ENCODE results near the gene CCT3. TPM values are rescaled to one million over a fixed set of nuclear protein-coding genes. Genes with fewer than 3 reads are reported as not detected.
"Not testable (repeated sequence)": the region's sequence is repeated elsewhere in the genome, so short reads cannot be mapped to it uniquely, and the experiment has no call there.

The CCT3 gene
- total RNA-seq, 2 experiments from 2014 or later: 332 to 349 TPM

DNA sequence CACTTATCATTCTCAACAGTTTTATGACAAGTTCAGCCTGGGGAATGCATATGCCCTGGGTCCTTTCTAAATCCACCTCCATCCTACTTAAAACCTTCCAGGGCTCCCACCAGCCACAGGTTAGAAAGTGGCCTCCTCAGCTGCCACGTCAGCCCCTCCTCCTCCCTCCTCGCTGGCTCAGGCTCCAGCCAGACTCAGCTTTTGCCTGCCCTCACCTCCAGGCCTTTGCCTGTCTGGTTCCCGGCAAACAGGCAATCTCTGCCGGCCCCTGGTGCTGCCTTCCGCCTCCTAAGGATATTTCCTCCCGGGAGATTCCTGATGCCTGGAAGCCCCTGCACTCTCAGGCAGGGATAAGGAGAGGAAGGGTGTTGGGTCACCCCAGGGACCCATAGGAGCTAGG, 40.5 kb upstream of the CCT3 start:
- DNase-seq: no peak
- Mint-ChIP-seq H3K27ac (no peak overlapping the region), H3K27me3 (ENCODE audit: low read depth) (no peaks in the 10 kb centered on the region), H3K9me3 (no peaks in the 10 kb centered on the region), H3K4me3 (no peak overlapping the region), H3K4me1 (ENCODE audit: low read depth) (no peaks in the 10 kb centered on the region), H3K36me3 (ENCODE audit: low read depth) (no peaks in the 10 kb centered on the region)
- intact Hi-C loops (cut with micrococcal nuclease): no loop called here
- CTCF ChIA-PET: interaction anchor here (2.3 kb wide), 1 partner anchor 67 kb away, joined by 10 read pairs; no protein-coding TSS in a partner anchor

DNA sequence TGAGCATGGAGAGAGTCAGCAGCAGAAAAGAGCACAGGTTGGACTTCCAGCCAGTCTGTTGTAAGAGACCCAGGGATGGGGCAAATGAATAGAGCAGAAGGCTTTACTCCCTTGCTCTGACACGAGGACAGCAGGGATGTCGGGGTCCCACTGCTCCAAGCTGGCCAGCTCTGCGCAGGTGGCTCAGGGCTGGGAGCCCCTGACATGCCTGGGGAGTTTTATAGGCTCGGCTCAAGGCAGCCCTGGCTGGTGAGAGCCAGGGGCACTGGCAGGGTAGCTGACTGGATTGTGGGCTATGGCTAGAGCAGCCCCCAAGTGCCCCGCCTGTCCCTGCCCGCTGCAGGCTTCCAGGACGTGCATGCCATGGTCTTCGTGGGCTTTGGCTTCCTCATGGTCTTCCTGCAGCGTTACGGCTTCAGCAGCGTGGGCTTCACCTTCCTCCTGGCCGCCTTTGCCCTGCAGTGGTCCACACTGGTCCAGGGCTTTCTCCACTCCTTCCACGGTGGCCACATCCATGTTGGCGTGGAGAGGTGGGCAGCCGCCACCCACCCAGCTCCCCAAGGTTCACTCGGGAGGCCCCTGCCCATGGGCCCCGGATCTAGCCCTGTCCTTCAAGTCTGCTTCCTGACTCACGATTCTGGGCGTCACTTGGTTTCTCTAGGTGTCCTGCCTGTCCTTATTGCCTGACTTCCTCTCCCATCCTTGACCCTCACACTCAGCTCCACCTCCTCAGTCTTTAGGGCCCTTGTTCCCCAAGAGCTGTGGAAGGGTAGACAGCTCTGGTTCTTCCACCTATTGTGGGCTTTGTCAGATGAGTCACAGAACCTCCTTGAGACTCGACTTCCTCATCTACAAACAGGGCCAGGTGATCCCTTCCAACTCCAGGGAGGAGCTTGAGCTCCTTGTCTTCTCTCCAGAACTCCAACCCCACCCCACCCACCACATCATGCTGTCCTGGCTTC, 39.1 kb upstream of the CCT3 start:
- intact Hi-C loops (cut with micrococcal nuclease): no loop called here

DNA sequence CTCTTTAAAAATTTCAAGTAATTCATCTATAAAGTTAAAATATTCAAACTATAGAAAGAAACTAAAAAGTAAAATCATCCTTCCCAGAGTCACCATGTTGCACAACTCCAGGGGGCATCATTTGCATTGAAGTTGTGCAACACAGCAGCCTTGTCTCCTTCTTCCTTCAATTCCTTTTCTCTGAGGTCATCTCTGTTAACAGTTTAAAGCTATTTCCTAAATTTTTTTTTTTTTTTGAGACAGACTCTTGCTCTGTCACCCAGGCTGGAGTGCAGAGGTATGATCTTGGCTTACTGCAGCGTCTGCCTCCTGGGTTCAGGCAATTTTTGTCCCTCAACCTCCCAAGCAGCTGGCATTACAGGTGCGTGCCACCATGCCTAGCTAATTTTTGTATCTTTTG, 38.1 kb upstream of the CCT3 start:
- Mint-ChIP-seq H3K27ac (no peak overlapping the region), H3K9me3 (no peaks in the 10 kb centered on the region), H3K4me1 (ENCODE audit: low read depth) (no peaks in the 10 kb centered on the region), H3K36me3 (ENCODE audit: low read depth) (no peaks in the 10 kb centered on the region), H3K27me3 (ENCODE audit: low read depth) (peaks cover 5% of the 10 kb centered on the region), H3K4me3 (no peak overlapping the region)
- intact Hi-C loops (cut with micrococcal nuclease): no loop called here
- no peak for DNase-seq
- CTCF ChIA-PET: interaction anchor here (0.6 to 4.7 kb wide), 4 partner anchors 10 to 252 kb away, joined by 3 to 36 read pairs (median 4); no protein-coding TSS in a partner anchor

More for the DNA sequence above, 39.1 kb upstream of the CCT3 start:
- Mint-ChIP-seq H3K27ac (no peak overlapping the region), H3K4me3 (no peak overlapping the region), H3K36me3 (ENCODE audit: low read depth) (no peaks in the 10 kb centered on the region), H3K9me3 (no peaks in the 10 kb centered on the region), H3K4me1 (ENCODE audit: low read depth) (no peaks in the 10 kb centered on the region), H3K27me3 (ENCODE audit: low read depth) (peaks cover 4% of the 10 kb centered on the region)
- CTCF ChIA-PET: interaction anchor here (0.7 to 4.7 kb wide), 5 partner anchors 8 to 236 kb away, joined by 3 to 36 read pairs (median 3); no protein-coding TSS in a partner anchor
- no peak for DNase-seq

- Mint-ChIP-seq H3K27ac (no peak overlapping the region), H3K4me1 (ENCODE audit: low read depth) (peaks cover 4% of the 10 kb centered on the region), H3K4me3 (no peak overlapping the region), H3K27me3 (ENCODE audit: low read depth) (peaks cover 13% of the 10 kb centered on the region), H3K36me3 (ENCODE audit: low read depth) (no peaks in the 10 kb centered on the region), H3K9me3 (no peaks in the 10 kb centered on the region)
- intact Hi-C loops (cut with micrococcal nuclease): no loop called here
- no peak for DNase-seq
- CTCF ChIA-PET: interaction anchor here (1.2 to 4.7 kb wide), 3 partner anchors 9 to 73 kb away, joined by 4 to 36 read pairs (median 9); no protein-coding TSS in a partner anchor
These were observed 35.5 kb upstream of the CCT3 start for GRCh38 chr1:156373546-156373945.

DNA sequence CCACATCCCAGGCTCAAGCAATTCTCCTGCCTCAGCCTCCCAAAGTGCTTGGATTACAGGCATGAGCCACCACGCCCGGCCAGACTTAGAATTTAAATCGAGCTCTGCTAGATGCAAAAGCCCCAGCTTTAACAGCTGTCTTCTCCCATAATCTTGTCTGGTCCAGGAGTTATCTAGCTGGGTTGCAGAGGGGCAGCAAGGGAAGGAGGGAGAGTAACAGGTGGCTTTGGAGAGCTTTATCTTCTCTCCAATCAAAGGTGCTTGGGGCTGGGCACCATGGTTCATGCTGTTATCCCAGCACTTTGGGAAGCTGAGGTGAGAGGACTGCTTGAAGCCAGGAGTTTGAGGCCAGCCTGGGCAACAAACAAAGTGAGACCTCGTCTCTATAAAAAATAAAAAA, 34.8 kb upstream of the CCT3 start:
- DNase-seq: no peak
- H3K4me3 Mint-ChIP-seq: no peak overlapping the region
- H3K27me3 Mint-ChIP-seq (ENCODE audit: low read depth): peaks cover 17% of the 10 kb centered on the region
- CTCF ChIA-PET: interaction anchor here (0.9 to 1.2 kb wide), 3 partner anchors 10 to 317 kb away, joined by 3 to 4 read pairs (median 3); no protein-coding TSS in a partner anchor
- intact Hi-C loops (cut with micrococcal nuclease): no loop called here
- H3K4me1 Mint-ChIP-seq (ENCODE audit: low read depth): peaks cover 4% of the 10 kb centered on the region
- no peaks in the 10 kb centered on the region for H3K36me3 Mint-ChIP-seq (ENCODE audit: low read depth)
- no peaks in the 10 kb centered on the region for H3K9me3 Mint-ChIP-seq
- no peak overlapping the region for H3K27ac Mint-ChIP-seq

GRCh38 chr1:156372265-156372586, 34.1 kb upstream of the CCT3 start:
- CTCF ChIA-PET: interaction anchor here (0.9 to 1.2 kb wide), 3 partner anchors 13 to 318 kb away, joined by 3 to 8 read pairs (median 3); no protein-coding TSS in a partner anchor
- Mint-ChIP-seq H3K4me1 (ENCODE audit: low read depth) (peaks cover 4% of the 10 kb centered on the region), H3K36me3 (ENCODE audit: low read depth) (no peaks in the 10 kb centered on the region), H3K9me3 (no peaks in the 10 kb centered on the region), H3K27me3 (ENCODE audit: low read depth) (peaks cover 19% of the 10 kb centered on the region), H3K27ac (no peak overlapping the region), H3K4me3 (no peak overlapping the region)
- intact Hi-C loops (cut with micrococcal nuclease): no loop called here
- no peak for DNase-seq

DNA sequence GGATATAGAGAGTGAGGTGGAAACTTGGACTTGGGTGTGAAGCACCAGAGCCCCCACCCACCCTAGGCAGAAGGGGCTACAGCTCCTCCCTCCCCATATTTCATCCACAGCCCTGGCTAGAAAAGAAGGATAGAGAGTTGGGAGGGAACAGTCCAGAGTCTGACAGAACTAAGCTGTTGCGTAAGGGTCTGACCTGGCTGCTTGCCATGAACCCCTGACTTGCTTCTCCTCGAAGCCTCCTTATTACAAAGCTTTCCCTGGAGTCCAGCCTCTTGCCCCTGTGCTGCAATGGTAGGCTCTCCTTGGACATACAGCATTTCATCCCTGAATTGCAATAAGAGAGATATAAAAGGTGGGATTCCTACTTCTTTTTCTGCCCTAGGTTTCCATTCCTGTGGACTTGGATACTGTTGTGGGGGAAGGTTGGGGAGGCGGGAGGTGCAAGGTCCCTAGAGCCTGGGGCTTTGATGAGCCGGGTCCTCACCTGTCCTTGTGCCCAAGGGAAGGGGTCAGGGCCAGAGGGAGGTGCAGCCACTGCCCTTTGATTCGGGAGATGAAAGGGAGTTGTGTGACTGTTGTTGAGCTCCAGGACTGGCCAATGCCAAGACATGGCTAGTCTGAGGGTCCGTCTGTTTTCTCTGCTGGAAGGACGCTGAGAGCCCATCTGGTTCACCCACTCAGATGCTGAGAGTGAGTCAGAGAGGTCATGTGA, 33.6 kb upstream of the CCT3 start:
- intact Hi-C loops (cut with micrococcal nuclease): no loop called here
- Mint-ChIP-seq H3K36me3 (ENCODE audit: low read depth) (no peaks in the 10 kb centered on the region), H3K9me3 (no peaks in the 10 kb centered on the region), H3K4me3 (no peak overlapping the region), H3K27me3 (ENCODE audit: low read depth) (peaks cover 19% of the 10 kb centered on the region), H3K27ac (no peak overlapping the region), H3K4me1 (ENCODE audit: low read depth) (peaks cover 4% of the 10 kb centered on the region)
- no peak for DNase-seq
- CTCF ChIA-PET: interaction anchor here (0.9 to 1.9 kb wide), 5 partner anchors 12 to 237 kb away, joined by 3 to 10 read pairs (median 4); no protein-coding TSS in a partner anchor

DNA sequence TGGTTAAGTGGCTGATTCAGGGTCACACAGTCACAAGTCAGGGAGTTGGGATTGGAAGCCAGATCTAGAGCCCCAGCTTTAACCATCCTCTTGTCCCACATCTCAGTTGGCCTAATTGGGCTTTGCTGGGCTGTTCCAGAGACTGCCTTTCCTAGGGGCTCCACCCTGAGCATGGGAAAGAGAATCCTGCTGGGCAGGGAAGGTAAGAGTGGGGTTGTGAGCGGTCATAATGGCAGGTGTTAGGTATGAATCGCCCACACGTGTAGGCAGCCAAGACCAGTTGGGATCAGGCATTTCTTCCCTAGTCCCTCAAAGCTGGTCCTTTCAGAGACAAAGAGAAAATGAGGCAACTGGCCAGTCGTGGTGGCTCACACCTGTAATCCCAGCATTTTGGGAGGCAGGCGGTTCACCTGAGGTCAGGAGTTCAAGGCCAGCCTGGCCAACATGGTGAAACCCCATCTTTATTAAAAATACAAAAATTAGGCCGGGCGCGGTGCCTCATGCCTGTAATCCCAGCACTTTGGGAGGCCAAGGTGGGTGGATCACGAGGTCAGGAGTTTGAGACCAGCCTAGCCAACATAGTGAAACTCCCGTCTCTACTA, 31.7 kb upstream of the CCT3 start:
- H3K27me3 Mint-ChIP-seq (ENCODE audit: low read depth): peaks cover 26% of the 10 kb centered on the region
- H3K27ac Mint-ChIP-seq; H3K4me3 Mint-ChIP-seq; intact Hi-C loops (cut with micrococcal nuclease); DNase-seq; H3K9me3 Mint-ChIP-seq; H3K4me1 Mint-ChIP-seq (ENCODE audit: low read depth); H3K36me3 Mint-ChIP-seq (ENCODE audit: low read depth): not testable (repeated sequence)
- CTCF ChIA-PET: interaction anchor here (1.9 kb wide), 1 partner anchor 16 kb away, joined by 10 read pairs; no protein-coding TSS in a partner anchor

GRCh38 chr1:156368889-156369684, 31.0 kb upstream of the CCT3 start, which contains the start of gene RHBG:
Gene RHBG, plus strand, starts transcription at chr1:156369211. Its CDS starts 39 bp downstream, at chr1:156369250.
- peaks cover 30% of the 10 kb centered on the region for H3K27me3 Mint-ChIP-seq (ENCODE audit: low read depth)
- H3K4me3 Mint-ChIP-seq: peak within 1 kb of the TSS; percentile 54
- no peaks in the 10 kb centered on the region for H3K36me3 Mint-ChIP-seq (ENCODE audit: low read depth)
- intact Hi-C loops (cut with micrococcal nuclease): no loop called here
- no peak within 1 kb of the TSS for H3K27ac Mint-ChIP-seq
- DNase-seq: peak; percentile 25
- CTCF ChIA-PET: no interaction called here
- no peaks in the 10 kb centered on the region for H3K9me3 Mint-ChIP-seq
- peaks cover 4% of the 10 kb centered on the region for H3K4me1 Mint-ChIP-seq (ENCODE audit: low read depth)

DNA sequence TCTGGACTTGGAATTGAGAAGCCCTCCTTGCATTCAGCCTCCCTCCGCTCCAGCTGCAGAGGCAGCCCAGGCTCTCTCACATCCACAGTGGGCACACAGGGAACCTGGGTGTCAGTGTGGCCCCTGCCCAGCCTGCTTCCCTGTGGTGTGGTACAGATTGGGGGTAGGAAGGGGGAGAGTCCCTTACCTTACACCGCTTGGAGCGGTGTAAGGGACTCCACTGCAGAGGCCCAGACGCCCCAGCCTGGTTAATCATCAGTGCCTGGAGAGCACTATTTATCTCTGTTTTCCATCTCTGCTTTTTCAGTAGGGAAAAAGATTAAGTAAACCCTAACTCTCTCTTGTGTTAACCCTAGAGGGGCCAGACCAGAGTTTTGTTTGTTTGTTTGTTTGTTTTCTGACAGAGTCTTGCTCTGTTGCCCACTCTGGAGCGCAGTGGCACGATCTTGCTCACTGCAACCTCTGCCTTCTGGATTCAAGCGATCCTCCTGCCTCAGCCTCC, 30.1 kb upstream of the CCT3 start:
- Mint-ChIP-seq H3K27ac (no peak overlapping the region), H3K36me3 (ENCODE audit: low read depth) (no peaks in the 10 kb centered on the region), H3K9me3 (no peaks in the 10 kb centered on the region), H3K27me3 (ENCODE audit: low read depth) (peaks cover 30% of the 10 kb centered on the region), H3K4me1 (ENCODE audit: low read depth) (peaks cover 4% of the 10 kb centered on the region), H3K4me3 (no peak overlapping the region)
- intact Hi-C loops (cut with micrococcal nuclease): no loop called here
- CTCF ChIA-PET: no interaction called here
- DNase-seq: no peak

- H3K36me3 Mint-ChIP-seq (ENCODE audit: low read depth): no peaks in the 10 kb centered on the region
- no peaks in the 10 kb centered on the region for H3K9me3 Mint-ChIP-seq
- DNase-seq: no peak
- intact Hi-C loops (cut with micrococcal nuclease): no loop called here
- H3K4me3 Mint-ChIP-seq: no peak overlapping the region
- no peak overlapping the region for H3K27ac Mint-ChIP-seq
- CTCF ChIA-PET: no interaction called here
- H3K4me1 Mint-ChIP-seq (ENCODE audit: low read depth): peaks cover 4% of the 10 kb centered on the region
- H3K27me3 Mint-ChIP-seq (ENCODE audit: low read depth): peaks cover 30% of the 10 kb centered on the region
These were observed 29.5 kb upstream of the CCT3 start for GRCh38 chr1:156367383-156368156.
